ENCODE results near the gene UBL5. TPM values are rescaled to one million over a fixed set of nuclear protein-coding genes. Genes with fewer than 3 reads are reported as not detected.
"Not testable (repeated sequence)": the region's sequence is repeated elsewhere in the genome, so short reads cannot be mapped to it uniquely, and the experiment has no call there.

Gene UBL5
- 595 TPM for total RNA-seq
- long read RNA-seq, transcript UBL5-202 (5 exons, 432 nt), result major isoform, 97 of 137 reads
- long read RNA-seq, transcript UBL5-201 (5 exons, 513 nt), result minor isoform, 24 of 137 reads
- long read RNA-seq, partial matches to known transcripts, result 9 of 137 reads
- long read RNA-seq, other reads (novel, unspliced or antisense), result 6 of 137 reads

GRCh38 chr19:9827289-9828238 is at the start of gene UBL5:
Gene UBL5 (plus strand): TSS chr19:9827918. CDS start chr19:9828338, 420 bp downstream.
- DNase-seq (peak; percentile 90), ATAC-seq (ENCODE audit: poor library complexity) (peak; percentile 98)
- intact Hi-C loops (cut with DNase I), result no loop called here

- ATAC-seq (ENCODE audit: poor library complexity) (no peak), DNase-seq (no peak)
- intact Hi-C loops (cut with DNase I), result no loop called here
These were observed 45.4 kb upstream of the UBL5 start for GRCh38 chr19:9782338-9782737.

- DNase-seq; ATAC-seq (ENCODE audit: poor library complexity); intact Hi-C loops (cut with DNase I): not testable (repeated sequence)
These were observed 43.6 kb upstream of the UBL5 start for GRCh38 chr19:9784163-9784496.

GRCh38 chr19:9785367-9786331 is 42.1 kb upstream of the UBL5 start:
- peak; percentile 95 for ATAC-seq (ENCODE audit: poor library complexity)
- DNase-seq, result peak; percentile 97
- intact Hi-C loops (cut with DNase I), result no loop called here

GRCh38 chr19:9786342-9786741 is 41.4 kb upstream of the UBL5 start:
- ATAC-seq (ENCODE audit: poor library complexity) (no peak), DNase-seq (no peak)
- intact Hi-C loops (cut with DNase I), result no loop called here

GRCh38 chr19:9786819-9787218 is 40.9 kb upstream of the UBL5 start:
- intact Hi-C loops (cut with DNase I), result no loop called here
- DNase-seq, result no peak
- ATAC-seq (ENCODE audit: poor library complexity), result no peak

- ATAC-seq (ENCODE audit: poor library complexity); DNase-seq; intact Hi-C loops (cut with DNase I): not testable (repeated sequence)
These were observed 39.1 kb upstream of the UBL5 start for GRCh38 chr19:9788604-9789003.

- DNase-seq, result no peak
- intact Hi-C loops (cut with DNase I), result no loop called here
- no peak for ATAC-seq (ENCODE audit: poor library complexity)
These were observed 38.7 kb upstream of the UBL5 start for GRCh38 chr19:9789066-9789465.

GRCh38 chr19:9789579-9789978 is 38.1 kb upstream of the UBL5 start:
- ATAC-seq (ENCODE audit: poor library complexity); intact Hi-C loops (cut with DNase I): not testable (repeated sequence)

GRCh38 chr19:9791073-9791367 is 36.7 kb upstream of the UBL5 start:
- ATAC-seq (ENCODE audit: poor library complexity); DNase-seq: not testable (repeated sequence)
- intact Hi-C loops (cut with DNase I), result loop anchor here (10.0 kb wide), 2 partner anchors 476 to 586 kb away; no protein-coding TSS in a partner anchor

More at GRCh38 chr19:9789579-9789978, 38.1 kb upstream of the UBL5 start:
- not testable (repeated sequence) for DNase-seq

GRCh38 chr19:9791552-9792205 is 36.0 kb upstream of the UBL5 start:
- DNase-seq (peak; percentile 97), ATAC-seq (ENCODE audit: poor library complexity) (peak; percentile 81)
- intact Hi-C loops (cut with DNase I), result loop anchor here (10.0 kb wide), 2 partner anchors 477 to 587 kb away; no protein-coding TSS in a partner anchor

GRCh38 chr19:9792206-9793070 is 35.3 kb upstream of the UBL5 start:
- DNase-seq, result peak; percentile 94
- intact Hi-C loops (cut with DNase I), result loop anchor here (10.0 kb wide), 2 partner anchors 478 to 588 kb away; no protein-coding TSS in a partner anchor
- ATAC-seq (ENCODE audit: poor library complexity), result peak; percentile 85

- intact Hi-C loops (cut with DNase I), result loop anchor here (10.0 kb wide), 2 partner anchors 478 to 588 kb away; no protein-coding TSS in a partner anchor
- peak; percentile 74 for DNase-seq
- peak; percentile 27 for ATAC-seq (ENCODE audit: poor library complexity)
These were observed 34.6 kb upstream of the UBL5 start for GRCh38 chr19:9793071-9793591.

- ATAC-seq (ENCODE audit: poor library complexity), result peak; percentile 25
- DNase-seq, result peak; percentile 86
- intact Hi-C loops (cut with DNase I), result loop anchor here (2.0 to 10.0 kb wide), 4 partner anchors 169 to 654 kb away; partner anchors contain the start of gene ZNF317
These were observed 31.5 kb upstream of the UBL5 start for GRCh38 chr19:9796113-9796773.

- DNase-seq, result no peak
- intact Hi-C loops (cut with DNase I), result loop anchor here (2.0 to 10.0 kb wide), 4 partner anchors 171 to 656 kb away; partner anchors contain the start of gene ZNF317
- no peak for ATAC-seq (ENCODE audit: poor library complexity)
These were observed 29.8 kb upstream of the UBL5 start for GRCh38 chr19:9797871-9798270.

- intact Hi-C loops (cut with DNase I), result loop anchor here (5.0 to 10.0 kb wide), 3 partner anchors 484 to 657 kb away; partner anchors contain the start of gene ZNF317
- no peak for ATAC-seq (ENCODE audit: poor library complexity)
- DNase-seq, result no peak
These were observed 28.6 kb upstream of the UBL5 start for GRCh38 chr19:9799162-9799561.
